Keratinocyte (primary cell): ENCODE measurements around the gene DCDC1. TPM values are rescaled to one million over a fixed set of nuclear protein-coding genes. Genes with fewer than 3 reads are reported as not detected.

Experiments used
- DNase-seq: peaks from one replicate; pipeline ENCODE4 v3.0.0-alpha.2; 2011; ENCODE audit warnings: low read depth, missing footprints, low spot score
- FAIRE-seq: peaks from 2 replicates; lab custom pipeline; 2011; peaks lifted over from hg19 to GRCh38; lab: Jason Lieb, UNC
- H2AFZ ChIP-seq: 2 replicates; pipeline ENCODE4 v1.6.0; 2012; ENCODE audit warnings: low read length, control low read depth, inconsistent platforms; ENCODE audit not compliant: control insufficient read depth
- H3K27ac ChIP-seq: 2 replicates; pipeline ENCODE4 v1.5.1; 2011; ENCODE audit warnings: low read length; ENCODE audit not compliant: control insufficient read depth, insufficient read depth
- H3K27me3 ChIP-seq: 3 replicates; pipeline ENCODE4 v1.6.0; 2011; ENCODE audit warnings: low read length; ENCODE audit not compliant: control insufficient read depth, insufficient read depth; ENCODE audit errors: extremely low read depth
- H3K36me3 ChIP-seq, 2 experiments: 2 replicates in 1 of 2; 3 replicates in 1 of 2; pipeline ENCODE4 v1.5.1; 2011; ENCODE audit warnings: low read length in 2 of 2, mild to moderate bottlenecking in 1 of 2; ENCODE audit not compliant: control insufficient read depth in 2 of 2, insufficient read depth in 2 of 2; ENCODE audit errors: extremely low read depth in 1 of 2
- H3K4me1 ChIP-seq: 3 replicates; pipeline ENCODE4 v1.5.1; 2011; ENCODE audit warnings: low read length; ENCODE audit not compliant: control insufficient read depth, insufficient read depth; ENCODE audit errors: extremely low read depth
- H3K4me2 ChIP-seq: 3 replicates; pipeline ENCODE4 v1.6.0; 2011; ENCODE audit warnings: low read depth, low read length; ENCODE audit not compliant: control insufficient read depth, insufficient read depth; ENCODE audit errors: extremely low read depth
- H3K4me3 ChIP-seq, 3 experiments: fragments of 200-600 bp in 1 of 3; sonication (generic) in 1 of 3; 2 replicates in 2 of 3; 3 replicates in 1 of 3; pipeline ENCODE4 v1.5.1; 2011 to 2016; ENCODE audit warnings: low read length in 3 of 3, mild to moderate bottlenecking in 3 of 3, control low read depth in 2 of 3, inconsistent platforms in 1 of 3, low read depth in 1 of 3, mixed read lengths in 1 of 3, mixed run types in 1 of 3, moderate library complexity in 1 of 3; ENCODE audit not compliant: control insufficient read depth in 2 of 3, insufficient read depth in 2 of 3; ENCODE audit errors: extremely low read depth in 1 of 3
- H3K79me2 ChIP-seq: 2 replicates; pipeline ENCODE4 v1.6.0; 2012; ENCODE audit warnings: low read length; ENCODE audit not compliant: control insufficient read depth, insufficient read depth
- H3K9ac ChIP-seq: 3 replicates; pipeline ENCODE4 v1.6.0; 2011; ENCODE audit warnings: low read length; ENCODE audit not compliant: control insufficient read depth, insufficient read depth; ENCODE audit errors: extremely low read depth
- H3K9me1 ChIP-seq: 3 replicates; pipeline ENCODE4 v1.6.0; 2011; ENCODE audit warnings: low read length; ENCODE audit not compliant: control insufficient read depth, insufficient read depth; ENCODE audit errors: extremely low read depth
- H3K9me3 ChIP-seq: 2 replicates; pipeline ENCODE4 v1.5.1; 2012; ENCODE audit warnings: low read depth, low read length; ENCODE audit not compliant: control insufficient read depth
- H4K20me1 ChIP-seq: 3 replicates; pipeline ENCODE4 v1.6.0; 2011; ENCODE audit warnings: low read length; ENCODE audit not compliant: control insufficient read depth, insufficient read depth; ENCODE audit errors: extremely low read depth
- CTCF ChIP-seq, 3 experiments: IDR thresholded peaks in 1 of 3; conservative IDR thresholded peaks in 1 of 3; optimal IDR thresholded peaks in 1 of 3; 2 replicates in 2 of 3; 3 replicates in 1 of 3; pipeline versions ENCODE3 to v1.5.1; 2011; ENCODE audit warnings: low read length in 3 of 3, mild to moderate bottlenecking in 3 of 3, moderate library complexity in 2 of 3, control low read depth in 1 of 3, inconsistent platforms in 1 of 3; ENCODE audit not compliant: insufficient read depth in 2 of 3; ENCODE audit errors: extremely low read depth in 1 of 3
- EZH2 ChIP-seq: IDR thresholded peaks from one replicate; pipeline ENCODE4 v1.6.1; 2012; ENCODE audit warnings: inconsistent platforms, mild to moderate bottlenecking, low read length, moderate library complexity
- dilution Hi-C: fragments of 300-500 bp; cut with MboI; formaldehyde crosslinking; loops from one replicate; pipeline ENCODE4 v1.7.0; 2020; ENCODE audit warnings: low sequenced_read_pairs; ENCODE audit not compliant: extremely low pct_ligation_motif_present
- polyA plus RNA-seq, 5 experiments: library from polyadenylated mRNA; depleted of rRNA in 3 of 5; stranded (reverse) in 3 of 5; stranded (forward) in 1 of 5; unstranded in 1 of 5; fragments of >200 nt; gene quantifications; 1 replicate in 1 of 5; 2 replicates in 3 of 5; 3 replicates in 1 of 5; pipeline versions ENCODE4 v1.2.1 to v1.2.3, GENCODE V29; 2011 to 2012; ENCODE audit warnings: missing spikeins in 2 of 5, low read depth in 1 of 5, low replicate concordance in 1 of 5

The DCDC1 gene
- polyA plus RNA-seq, 1 donor (not counting 4 experiments of a cell fraction or from before 2014, with no cell fraction given), result 0.08 TPM

GRCh38 chr11:31106326-31106725 lies 263.2 kb downstream of the DCDC1 start:
- H4K20me1 ChIP-seq, result no peaks in the 10 kb centered on the region
- no peaks in the 10 kb centered on the region for H3K79me2 ChIP-seq
- H3K9ac ChIP-seq, result no peak overlapping the region
- no peaks in the 10 kb centered on the region for H3K4me1 ChIP-seq
- no peaks in the 10 kb centered on the region for H3K9me1 ChIP-seq
- no peaks in the 10 kb centered on the region for H3K9me3 ChIP-seq
- DNase-seq (no peak), FAIRE-seq (no peak)
- no peaks in the 10 kb centered on the region for H3K36me3 ChIP-seq
- no peak overlapping the region for H3K27ac ChIP-seq
- H3K27me3 ChIP-seq, result no peaks in the 10 kb centered on the region
- no peak overlapping the region for H3K4me2 ChIP-seq
- no peak overlapping the region for H3K4me3 ChIP-seq
- TF ChIP-seq EZH2 (no peak), CTCF (optimal IDR thresholded peaks at IDR 0.05 in 1 of 3, IDR thresholded peaks at IDR 0.05 in 1 of 3, conservative IDR thresholded peaks at IDR 0.05 in 1 of 3; ENCODE audit: extremely low read depth in 1 of 3, insufficient read depth in 2 of 3, low read length in 3 of 3) (no peak)
- H2AFZ ChIP-seq, result no peak overlapping the region
- dilution Hi-C loops, result no loop called here

GRCh38 chr11:31102875-31103274 lies 266.7 kb downstream of the DCDC1 start:
- no peaks in the 10 kb centered on the region for H4K20me1 ChIP-seq
- H3K79me2 ChIP-seq, result no peaks in the 10 kb centered on the region
- no peaks in the 10 kb centered on the region for H3K36me3 ChIP-seq
- H2AFZ ChIP-seq, result no peak overlapping the region
- no peak for TF ChIP-seq CTCF (optimal IDR thresholded peaks at IDR 0.05 in 1 of 3, IDR thresholded peaks at IDR 0.05 in 1 of 3, conservative IDR thresholded peaks at IDR 0.05 in 1 of 3; ENCODE audit: extremely low read depth in 1 of 3, insufficient read depth in 2 of 3, low read length in 3 of 3)
- no peak for TF ChIP-seq EZH2
- H3K9ac ChIP-seq, result no peak overlapping the region
- H3K27me3 ChIP-seq, result no peaks in the 10 kb centered on the region
- dilution Hi-C loops, result no loop called here
- FAIRE-seq, result no peak
- H3K4me1 ChIP-seq, result no peaks in the 10 kb centered on the region
- H3K9me3 ChIP-seq, result no peaks in the 10 kb centered on the region
- no peak overlapping the region for H3K4me3 ChIP-seq
- H3K27ac ChIP-seq, result no peak overlapping the region
- DNase-seq, result no peak
- no peaks in the 10 kb centered on the region for H3K9me1 ChIP-seq
- no peak overlapping the region for H3K4me2 ChIP-seq
